Measurements from ENCODE around the gene NUMB. TPM values are rescaled to one million over a fixed set of nuclear protein-coding genes. Genes with fewer than 3 reads are reported as not detected.
A peak's percentile ranks its signal among the peaks of the same experiment; 100 is the strongest.

The NUMB gene
- total RNA-seq, 2 donors from 2014 or later, result 45.1 to 55.0 TPM

DNA sequence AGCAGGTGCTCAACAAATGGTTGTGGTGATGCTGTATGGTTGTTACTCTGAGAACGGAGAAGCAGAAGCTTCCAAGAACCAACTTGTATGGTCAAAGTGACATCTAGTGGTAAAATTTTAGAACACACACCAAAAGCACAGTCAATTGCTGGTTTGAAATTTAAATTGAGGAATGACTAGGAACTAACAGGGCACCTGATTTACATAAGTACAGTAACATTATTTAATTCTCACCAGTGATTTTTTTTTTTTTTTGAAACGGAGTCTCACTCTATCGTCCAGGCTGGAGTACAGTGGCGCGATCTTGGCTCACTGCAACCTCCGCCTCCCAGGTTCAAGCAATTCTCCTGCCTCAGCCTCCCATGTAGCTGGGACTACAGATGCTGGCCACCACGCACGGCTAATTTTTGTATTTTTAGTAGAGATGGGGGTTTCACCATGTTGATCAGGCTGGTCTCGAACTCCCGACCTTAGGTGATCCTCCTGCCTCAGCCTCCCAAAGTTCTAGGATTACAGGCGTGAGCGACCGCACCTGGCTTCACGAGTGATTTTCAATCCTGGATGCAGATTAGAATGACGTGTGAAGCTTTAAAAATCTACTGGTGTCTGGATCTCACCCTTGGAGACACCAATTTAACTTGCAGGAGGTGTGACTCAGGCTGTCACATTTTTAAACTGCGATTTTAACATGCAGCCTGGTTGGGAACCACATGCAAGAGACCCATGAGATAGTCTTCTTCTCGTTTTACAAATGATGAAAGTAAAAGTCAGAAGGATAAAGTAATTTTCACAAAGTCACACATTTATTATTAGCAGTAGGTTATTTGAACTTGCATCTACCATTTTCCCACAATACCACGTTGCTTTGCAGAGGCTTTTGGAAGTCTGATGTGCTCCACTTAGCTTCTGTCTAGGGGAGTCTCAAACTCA is 14.1 kb upstream of the NUMB start:
- Mint-ChIP-seq H3K4me3 (no peak overlapping the region), H3K36me3 (ENCODE audit: low read depth) (no peaks in the 10 kb centered on the region), H3K9me3 (no peaks in the 10 kb centered on the region), H3K27me3 (no peaks in the 10 kb centered on the region), H3K27ac (no peak overlapping the region), H3K4me1 (peaks cover 15% of the 10 kb centered on the region)
- no peak for ATAC-seq (replicated peaks)

DNA sequence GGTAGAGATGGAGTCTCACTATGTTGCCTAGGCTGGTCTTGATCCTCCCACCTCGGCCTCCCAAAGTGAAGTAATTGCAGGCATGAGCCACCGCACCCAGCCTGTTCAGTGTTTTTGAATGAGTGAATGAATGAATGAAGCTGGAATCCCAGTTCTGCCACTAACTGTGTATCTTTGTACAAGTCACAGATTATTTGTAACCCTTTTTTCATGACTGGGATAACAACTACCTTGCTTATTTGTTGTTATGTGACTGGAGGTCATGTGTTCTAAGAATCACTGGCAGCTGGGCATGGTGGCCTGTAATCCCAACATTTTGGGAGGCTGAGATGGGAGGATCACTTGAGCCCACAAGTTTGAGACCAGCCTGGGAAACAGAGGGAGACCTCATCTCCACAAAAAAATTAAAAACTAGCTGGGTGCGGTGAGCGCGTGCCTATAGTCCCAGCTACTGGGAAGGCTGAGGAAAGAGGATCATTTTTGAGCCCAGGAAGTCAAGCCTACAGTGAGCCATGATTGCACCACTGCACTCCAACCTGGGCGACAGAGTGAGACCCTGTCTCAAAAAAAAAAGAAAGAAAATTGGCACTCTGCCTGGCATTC is 13.3 kb upstream of the NUMB start:
- no peak overlapping the region for H3K4me3 Mint-ChIP-seq
- ATAC-seq (replicated peaks), result no peak
- no peaks in the 10 kb centered on the region for H3K9me3 Mint-ChIP-seq
- no peaks in the 10 kb centered on the region for H3K36me3 Mint-ChIP-seq (ENCODE audit: low read depth)
- peaks cover 22% of the 10 kb centered on the region for H3K4me1 Mint-ChIP-seq
- H3K27me3 Mint-ChIP-seq, result no peaks in the 10 kb centered on the region
- H3K27ac Mint-ChIP-seq, result no peak overlapping the region

DNA sequence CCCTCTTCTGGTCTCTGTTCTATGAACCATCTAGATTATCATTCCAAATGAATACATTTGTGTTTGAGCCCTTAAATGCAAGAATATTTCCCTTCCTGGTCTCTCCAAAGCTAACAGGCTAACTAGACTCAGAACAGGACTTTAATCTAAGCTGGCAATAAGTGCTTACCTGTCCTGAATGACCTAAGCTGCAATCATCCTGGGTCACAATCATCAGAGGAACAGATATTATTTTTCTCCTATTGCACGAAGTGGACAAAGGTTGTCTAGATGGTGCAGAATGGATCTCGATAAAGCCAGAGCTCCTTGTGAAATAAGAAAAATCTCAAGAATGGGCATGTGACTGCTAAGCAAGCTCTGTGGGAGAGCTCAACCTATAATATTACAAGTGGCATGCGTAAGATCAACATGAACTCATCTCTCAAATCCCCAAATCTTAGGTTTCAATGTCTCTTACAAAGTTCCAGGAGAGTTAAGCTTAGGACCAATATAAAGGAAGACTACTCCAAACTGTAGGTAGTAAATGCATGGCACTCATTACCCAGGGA is 10.6 kb upstream of the NUMB start:
- peak overlapping the region; percentile 94 for H3K27ac Mint-ChIP-seq
- ATAC-seq (replicated peaks), result no peak

DNA sequence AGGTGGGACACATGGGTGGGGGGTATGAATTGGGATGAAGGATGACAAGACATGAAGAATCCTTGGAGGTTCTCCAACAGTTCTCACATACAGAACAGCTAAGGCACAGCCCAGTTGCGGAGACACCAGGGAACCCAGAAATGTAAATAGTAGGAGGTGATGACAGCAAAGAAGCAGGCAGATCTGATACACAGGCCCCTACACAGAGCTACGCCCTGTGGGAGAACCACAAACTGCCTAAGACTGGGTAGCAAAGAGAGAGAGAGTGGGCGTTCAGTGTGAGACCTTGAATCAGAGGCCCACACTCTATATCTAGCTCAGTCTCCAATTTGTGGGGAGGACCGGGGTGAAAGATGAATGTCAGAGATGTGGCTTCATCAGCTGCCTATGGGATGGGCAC is 9.5 kb upstream of the NUMB start:
- ATAC-seq (replicated peaks), result peak; percentile 84
- H3K9me3 Mint-ChIP-seq, result no peaks in the 10 kb centered on the region
- H3K4me1 Mint-ChIP-seq, result peaks cover 48% of the 10 kb centered on the region
- no peaks in the 10 kb centered on the region for H3K36me3 Mint-ChIP-seq (ENCODE audit: low read depth)
- H3K4me3 Mint-ChIP-seq, result peak overlapping the region; percentile 72
- peak overlapping the region; percentile 94 for H3K27ac Mint-ChIP-seq
- H3K27me3 Mint-ChIP-seq, result no peaks in the 10 kb centered on the region

More for the DNA sequence above, 10.6 kb upstream of the NUMB start:
- H3K4me1 Mint-ChIP-seq, result peaks cover 40% of the 10 kb centered on the region
- H3K27me3 Mint-ChIP-seq, result no peaks in the 10 kb centered on the region
- no peaks in the 10 kb centered on the region for H3K9me3 Mint-ChIP-seq
- H3K4me3 Mint-ChIP-seq, result peak overlapping the region; percentile 72
- no peaks in the 10 kb centered on the region for H3K36me3 Mint-ChIP-seq (ENCODE audit: low read depth)

DNA sequence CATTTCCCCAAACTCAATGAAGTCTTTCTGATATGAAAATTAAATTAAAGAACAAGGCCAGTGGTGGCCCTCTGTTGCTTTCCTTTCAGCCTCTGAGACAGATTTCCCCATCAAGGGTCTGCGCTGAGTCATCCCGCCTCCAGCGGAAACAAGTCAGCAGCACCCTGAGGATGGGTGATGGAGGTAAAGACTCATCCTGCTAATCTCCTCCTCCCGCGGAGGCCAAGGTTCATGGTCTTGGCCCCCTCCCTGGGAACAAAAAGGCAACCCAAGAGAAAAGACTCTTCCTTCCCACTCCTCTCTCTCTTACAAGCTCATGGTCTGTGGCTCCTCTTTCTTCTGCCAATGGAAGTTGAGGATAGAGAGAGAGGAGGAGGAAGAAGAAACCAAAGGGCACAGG is 9.0 kb upstream of the NUMB start:
- H3K4me1 Mint-ChIP-seq, result peaks cover 48% of the 10 kb centered on the region
- peak overlapping the region; percentile 94 for H3K27ac Mint-ChIP-seq
- no peaks in the 10 kb centered on the region for H3K27me3 Mint-ChIP-seq
- no peaks in the 10 kb centered on the region for H3K36me3 Mint-ChIP-seq (ENCODE audit: low read depth)
- peak overlapping the region; percentile 72 for H3K4me3 Mint-ChIP-seq
- no peaks in the 10 kb centered on the region for H3K9me3 Mint-ChIP-seq
- ATAC-seq (replicated peaks), result peak; percentile 75

DNA sequence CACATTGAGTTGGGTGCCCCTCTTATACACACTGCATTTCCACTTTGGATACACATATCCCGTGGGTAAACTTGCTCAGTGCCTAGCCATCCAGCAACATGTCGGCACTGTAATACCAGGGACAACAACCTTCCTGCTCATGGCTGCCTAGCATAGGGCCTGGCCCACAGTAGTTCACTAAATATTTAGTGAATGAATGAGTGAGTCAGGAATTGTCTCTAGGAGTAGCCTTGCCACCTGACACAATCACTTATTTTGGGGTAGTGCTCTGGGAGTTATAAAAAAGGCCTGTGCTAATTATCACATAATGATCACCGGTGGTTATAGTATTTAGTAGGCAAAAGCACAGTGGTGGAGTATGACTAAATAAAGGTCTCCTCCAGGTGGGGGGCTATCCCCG is 8.5 kb upstream of the NUMB start:
- Mint-ChIP-seq H3K9me3 (no peaks in the 10 kb centered on the region), H3K36me3 (ENCODE audit: low read depth) (no peaks in the 10 kb centered on the region), H3K27ac (peak overlapping the region; percentile 94), H3K4me1 (peaks cover 48% of the 10 kb centered on the region), H3K27me3 (no peaks in the 10 kb centered on the region), H3K4me3 (peak overlapping the region; percentile 72)
- ATAC-seq (replicated peaks), result no peak

DNA sequence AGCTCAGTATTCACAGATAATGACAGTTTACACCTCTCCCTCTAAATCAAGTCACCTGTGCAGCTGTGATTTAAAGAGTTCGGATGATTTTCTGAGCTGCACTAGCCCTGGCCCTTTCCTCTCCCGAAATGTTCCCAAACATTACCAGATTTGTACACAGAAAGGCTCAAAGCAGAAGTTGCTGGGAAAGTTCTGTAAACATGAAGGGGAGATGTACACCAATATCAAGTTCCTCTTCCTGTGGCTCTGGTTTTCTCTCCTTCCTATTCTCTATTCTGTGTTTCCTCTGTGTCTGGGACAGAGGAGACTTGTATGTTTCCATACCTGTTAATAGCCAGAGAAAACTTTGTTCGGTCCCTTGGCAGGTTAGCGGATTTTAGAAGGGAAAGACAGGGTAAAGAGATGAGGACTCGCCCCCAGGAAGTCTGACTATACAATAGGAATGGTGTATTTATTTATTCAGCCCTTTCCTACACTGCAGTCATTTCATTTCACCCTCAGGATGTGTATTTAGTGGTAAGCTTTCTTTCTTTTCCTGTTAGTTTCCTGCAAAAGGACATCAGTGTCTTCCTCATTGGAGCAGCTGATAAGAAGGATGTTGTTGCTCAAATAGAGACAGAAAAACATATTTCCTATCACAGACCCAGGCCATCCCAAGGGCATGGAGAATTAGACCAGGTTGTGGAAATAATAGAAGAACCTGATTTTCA is 7.6 kb upstream of the NUMB start:
- H3K4me1 Mint-ChIP-seq, result peaks cover 48% of the 10 kb centered on the region

DNA sequence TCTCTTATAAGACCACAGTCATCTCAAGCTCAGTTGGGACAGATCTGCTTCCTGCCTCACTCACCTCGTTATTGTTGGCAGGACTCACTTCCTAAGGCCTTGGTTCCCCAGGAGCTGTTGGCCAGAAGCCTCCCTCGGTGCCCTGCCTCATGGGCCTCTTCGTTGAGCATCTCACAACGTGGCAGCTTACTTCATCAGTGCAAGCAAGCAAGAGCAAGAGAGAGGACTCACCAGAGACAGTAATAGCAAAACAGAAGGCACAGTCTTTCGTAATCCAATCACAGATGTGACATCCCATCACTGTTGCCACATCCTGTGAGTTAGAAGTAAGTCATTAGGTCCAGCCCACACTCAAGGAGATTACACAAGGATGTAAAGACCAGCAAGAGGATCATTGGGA is 5.1 kb upstream of the NUMB start:
- peaks cover 4% of the 10 kb centered on the region for H3K36me3 Mint-ChIP-seq (ENCODE audit: low read depth)
- H3K27ac Mint-ChIP-seq, result peak overlapping the region; percentile 84
- H3K4me3 Mint-ChIP-seq, result peak overlapping the region; percentile 70
- H3K4me1 Mint-ChIP-seq, result peaks cover 53% of the 10 kb centered on the region
- peak; percentile 67 for ATAC-seq (replicated peaks)
- no peaks in the 10 kb centered on the region for H3K9me3 Mint-ChIP-seq
- no peaks in the 10 kb centered on the region for H3K27me3 Mint-ChIP-seq

More for the DNA sequence above, 7.6 kb upstream of the NUMB start:
- Mint-ChIP-seq H3K36me3 (ENCODE audit: low read depth) (no peaks in the 10 kb centered on the region), H3K27me3 (no peaks in the 10 kb centered on the region), H3K27ac (peak overlapping the region; percentile 61), H3K9me3 (no peaks in the 10 kb centered on the region), H3K4me3 (peak overlapping the region; percentile 72)
- ATAC-seq (replicated peaks), result no peak

DNA sequence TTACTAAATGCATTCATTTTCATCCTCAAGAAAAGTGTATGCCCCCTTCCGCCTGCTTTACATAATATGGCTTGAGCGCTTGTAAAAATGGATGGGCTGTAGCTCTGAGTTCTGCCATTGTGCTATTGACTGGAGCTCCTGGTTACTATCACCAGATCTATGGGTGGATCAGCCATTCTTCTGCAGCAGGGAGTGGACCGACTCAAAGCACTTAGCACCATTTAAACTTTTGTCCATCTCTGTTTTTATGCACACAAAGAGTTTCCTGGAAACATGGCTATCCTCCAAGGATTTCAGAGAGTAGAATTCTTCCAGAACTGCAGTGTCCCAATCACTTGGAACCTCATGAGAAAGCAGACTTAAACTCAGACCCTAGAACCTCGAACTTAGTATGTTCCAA is 4.5 kb upstream of the NUMB start:
- H3K27ac Mint-ChIP-seq, result peak overlapping the region; percentile 84
- H3K9me3 Mint-ChIP-seq, result no peaks in the 10 kb centered on the region
- no peaks in the 10 kb centered on the region for H3K27me3 Mint-ChIP-seq
- H3K36me3 Mint-ChIP-seq (ENCODE audit: low read depth), result peaks cover 8% of the 10 kb centered on the region
- ATAC-seq (replicated peaks), result no peak
- H3K4me3 Mint-ChIP-seq, result peak overlapping the region; percentile 70
- H3K4me1 Mint-ChIP-seq, result peaks cover 49% of the 10 kb centered on the region

DNA sequence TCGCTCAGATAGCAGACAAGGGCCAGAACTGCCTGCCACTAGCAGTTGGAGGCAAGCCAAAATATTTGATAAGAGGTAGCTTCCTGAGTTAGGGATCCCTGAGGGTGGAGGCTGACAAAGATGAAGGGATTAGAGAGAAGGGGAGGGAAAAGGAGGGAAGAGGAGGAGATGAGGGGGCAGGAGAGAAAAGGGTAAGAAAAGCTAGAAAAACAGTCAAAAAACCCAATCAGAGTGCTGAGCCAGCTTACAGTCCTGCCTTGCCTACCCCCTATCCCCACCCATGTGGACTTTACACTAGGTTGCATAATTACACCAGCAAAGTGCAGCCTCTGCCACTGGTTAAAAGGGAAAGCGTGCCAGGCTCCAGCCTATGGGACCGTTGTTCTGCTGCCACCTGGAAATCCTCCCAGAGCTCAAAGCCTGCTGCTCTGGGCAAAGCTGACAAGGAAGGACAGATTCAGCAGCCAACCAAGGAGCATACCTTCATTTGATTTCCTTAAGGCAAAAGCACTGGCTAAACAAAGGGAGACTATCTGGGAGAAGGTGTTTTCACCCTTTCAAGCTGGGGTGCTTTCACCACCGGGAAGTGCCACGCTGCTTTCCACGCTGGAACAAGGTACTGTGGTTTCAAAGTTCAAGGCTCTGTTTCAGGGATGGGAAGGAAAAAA is 3.8 kb upstream of the NUMB start:
- Mint-ChIP-seq H3K27me3 (no peaks in the 10 kb centered on the region), H3K4me3 (peak overlapping the region; percentile 70), H3K4me1 (peaks cover 47% of the 10 kb centered on the region), H3K27ac (no peak overlapping the region), H3K9me3 (no peaks in the 10 kb centered on the region), H3K36me3 (ENCODE audit: low read depth) (peaks cover 13% of the 10 kb centered on the region)
- ATAC-seq (replicated peaks), result no peak

DNA sequence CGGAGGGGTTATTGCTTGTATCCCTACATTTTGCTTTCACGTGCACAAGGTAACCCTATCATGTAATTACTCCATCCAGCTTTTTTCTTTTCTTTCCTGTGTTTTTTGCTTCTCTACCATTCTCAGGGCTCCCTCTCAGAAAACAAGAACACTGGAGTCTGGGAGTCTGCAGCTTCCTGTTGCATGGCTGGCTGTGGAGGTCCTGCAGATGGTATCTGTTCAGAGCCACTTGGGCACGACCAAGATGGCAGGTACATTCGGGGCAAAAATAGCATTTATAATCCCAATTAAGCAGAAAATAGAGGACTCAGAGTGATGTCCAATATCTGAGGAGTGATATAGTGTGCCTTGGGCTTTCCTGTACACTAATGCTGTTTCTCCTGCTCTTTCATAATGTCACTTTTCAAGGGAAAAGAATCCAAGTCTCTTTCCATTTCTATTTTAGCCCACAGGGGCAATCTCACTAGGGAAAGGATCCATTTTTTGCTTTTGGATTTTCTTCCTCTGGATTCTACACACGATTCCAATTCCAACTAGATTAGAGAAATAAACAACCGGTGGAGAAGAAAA is 3.2 kb upstream of the NUMB start:
- ATAC-seq (replicated peaks), result no peak
- peaks cover 45% of the 10 kb centered on the region for H3K4me1 Mint-ChIP-seq
- H3K27me3 Mint-ChIP-seq, result no peaks in the 10 kb centered on the region
- no peaks in the 10 kb centered on the region for H3K9me3 Mint-ChIP-seq
- H3K36me3 Mint-ChIP-seq (ENCODE audit: low read depth), result peaks cover 15% of the 10 kb centered on the region
- H3K4me3 Mint-ChIP-seq, result peak overlapping the region; percentile 70
- H3K27ac Mint-ChIP-seq, result no peak overlapping the region

DNA sequence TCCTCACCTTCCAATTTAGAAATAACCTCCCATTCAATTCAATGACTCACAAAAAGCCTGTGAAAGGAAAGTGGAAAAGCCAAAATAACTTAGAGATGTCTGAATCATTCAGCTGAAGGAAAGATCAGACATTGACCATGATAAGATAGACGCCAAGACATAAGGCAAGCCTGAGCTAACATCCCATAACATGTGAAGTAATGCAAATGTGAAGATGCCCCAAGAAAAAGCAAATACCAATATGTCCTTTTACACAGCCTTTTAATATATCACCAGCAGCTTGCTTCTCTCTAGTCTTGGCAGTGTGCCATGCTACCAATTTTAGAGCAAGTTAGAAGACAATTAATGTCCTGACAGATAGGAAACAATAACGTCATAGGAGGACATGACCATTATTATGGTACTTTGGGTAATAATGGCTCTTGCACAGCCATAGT is 2.4 kb upstream of the NUMB start:
- Mint-ChIP-seq H3K27me3 (no peaks in the 10 kb centered on the region), H3K4me3 (no peak overlapping the region), H3K36me3 (ENCODE audit: low read depth) (peaks cover 15% of the 10 kb centered on the region), H3K9me3 (no peaks in the 10 kb centered on the region), H3K27ac (no peak overlapping the region), H3K4me1 (peaks cover 43% of the 10 kb centered on the region)
- ATAC-seq (replicated peaks), result no peak

DNA sequence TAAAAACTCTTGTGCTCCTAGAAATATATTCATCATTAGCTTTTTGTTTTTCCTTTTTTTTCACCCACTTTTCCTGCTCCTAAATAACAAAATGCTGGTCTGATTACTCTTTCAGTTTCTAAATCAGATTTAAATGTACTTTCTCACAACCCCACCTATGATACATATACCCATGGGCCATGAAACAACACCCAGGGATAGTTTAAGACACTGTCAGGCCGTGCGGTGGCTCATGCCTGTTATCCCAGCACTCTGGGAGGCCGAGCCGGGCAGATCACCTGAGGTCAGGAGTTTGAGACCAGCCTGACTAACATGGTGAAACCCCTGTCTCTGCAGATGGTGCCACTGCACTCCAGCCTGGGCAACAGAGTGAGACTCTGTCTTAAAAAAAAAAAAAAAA is 1.6 kb upstream of the NUMB start:
- ATAC-seq (replicated peaks), result no peak
- Mint-ChIP-seq H3K9me3 (no peaks in the 10 kb centered on the region), H3K4me3 (peak overlapping the region; percentile 94), H3K36me3 (ENCODE audit: low read depth) (peaks cover 15% of the 10 kb centered on the region), H3K4me1 (peaks cover 42% of the 10 kb centered on the region), H3K27ac (no peak overlapping the region), H3K27me3 (no peaks in the 10 kb centered on the region)

DNA sequence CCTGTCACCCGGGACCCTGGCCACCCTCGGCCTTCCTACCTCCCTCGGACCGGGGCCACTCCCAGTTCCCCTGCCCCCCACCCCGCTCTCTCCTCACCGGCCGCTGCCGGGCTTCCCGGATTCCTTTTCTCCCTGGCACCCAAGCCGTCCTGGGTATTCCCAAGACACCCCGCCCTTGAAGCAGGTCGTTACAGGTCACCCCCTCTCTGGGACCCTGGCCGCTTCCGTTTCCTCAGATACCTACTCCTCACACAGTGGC is 493 bp downstream of the NUMB start:
- Mint-ChIP-seq H3K4me3 (peak overlapping the region; percentile 94), H3K27ac (peak overlapping the region; percentile 99), H3K9me3 (no peaks in the 10 kb centered on the region), H3K36me3 (ENCODE audit: low read depth) (peaks cover 15% of the 10 kb centered on the region), H3K4me1 (peaks cover 31% of the 10 kb centered on the region), H3K27me3 (no peaks in the 10 kb centered on the region)
- ATAC-seq (replicated peaks), result no peak

Data from activated T-helper 17 cell treated with anti-CD3 and anti-CD28 coated beads, Interleukin-2, amount 50 U/mL, for 72 hours (primary cell).